GM19372 (cell line): ENCODE measurements around the gene MRPS31.

Source experiments
- ATAC-seq: cut with Tn5 transposase; IDR thresholded peaks from one replicate; pipeline ENCODE4 v1.9.1; 2021; ENCODE audit warnings: mild to moderate bottlenecking, low read depth, moderate library complexity; ENCODE audit not compliant: unreplicated experiment

MRPS31 gene

GRCh38 chr13:40679480-40679985, 91.5 kb downstream of the MRPS31 start:
- ATAC-seq, result no peak
